Breast epithelium (tissue), 3 donors: ENCODE data around the gene HSD17B13.

Experiments used
- CTCF ChIP-seq, 3 donors: fragments of 450-650 bp; IDR thresholded peaks; one replicate each; pipeline ENCODE4 v1.5.1; 2016 to 2017; ENCODE audit warnings: antibody characterized with exemption in 3 of 3, mild to moderate bottlenecking in 3 of 3, moderate library complexity in 3 of 3
- POLR2A ChIP-seq: fragments of 450-650 bp; IDR thresholded peaks from one replicate; pipeline ENCODE4 v1.6.1; 2016; ENCODE audit warnings: antibody characterized with exemption, mild to moderate bottlenecking, moderate library complexity

- TF ChIP-seq CTCF (IDR thresholded peaks at IDR 0.05) (no peak), POLR2A (no peak)
These were observed 64.0 kb downstream of the HSD17B13 start for GRCh38 chr4:87258677-87259076.
